Epithelial cell of esophagus (primary cell): ENCODE measurements around the gene CREM.

Experiments used
- DNase-seq: peaks from one replicate; pipeline ENCODE4 v3.0.0; 2010; ENCODE audit warnings: low read depth
- H3K4me3 ChIP-seq: 2 replicates; pipeline ENCODE4 v1.5.1; 2011; ENCODE audit warnings: mild to moderate bottlenecking, low read length, control low read depth
- TF ChIP-seq, protein P1 (sequence below): IDR thresholded peaks from 2 replicates; pipeline ENCODE4 v1.5.1; 2011; ENCODE audit warnings: low read depth, mild to moderate bottlenecking, low read length, control low read depth, inconsistent platforms; ENCODE audit not compliant: insufficient read depth; ENCODE audit errors: missing control alignments

The CREM gene

DNA sequence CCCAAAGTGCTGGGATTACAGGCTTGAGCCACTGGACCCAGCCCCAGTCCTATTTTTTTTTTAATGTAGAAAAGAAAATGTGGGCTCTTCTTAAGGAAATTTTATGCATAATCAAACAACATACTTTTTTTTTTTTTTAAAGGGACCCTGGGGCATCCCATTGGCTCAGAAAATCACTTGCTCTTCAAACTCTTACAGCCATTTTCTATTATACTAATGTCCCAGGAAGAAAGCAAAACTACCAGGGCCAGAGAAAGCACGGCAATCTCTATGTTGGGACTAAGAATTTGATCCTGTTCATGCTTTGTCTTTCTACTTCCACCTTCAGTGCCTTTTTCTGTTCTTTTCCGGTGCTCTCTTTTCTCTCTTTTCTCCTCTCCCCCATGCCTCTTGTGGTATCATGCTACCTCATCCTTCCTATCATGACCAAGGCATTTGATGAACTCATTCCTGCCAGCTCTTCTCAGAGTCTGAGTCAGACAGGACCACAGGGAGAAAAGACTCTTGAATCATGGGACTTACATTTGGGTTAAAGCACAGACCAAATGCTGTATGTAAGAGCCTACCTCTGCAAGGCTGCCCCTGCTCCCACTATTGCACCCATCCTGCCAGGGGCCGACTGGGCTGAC is 133.2 kb downstream of the CREM start:
- peak; percentile 93 for DNase-seq
- TF ChIP-seq, protein P1, sequence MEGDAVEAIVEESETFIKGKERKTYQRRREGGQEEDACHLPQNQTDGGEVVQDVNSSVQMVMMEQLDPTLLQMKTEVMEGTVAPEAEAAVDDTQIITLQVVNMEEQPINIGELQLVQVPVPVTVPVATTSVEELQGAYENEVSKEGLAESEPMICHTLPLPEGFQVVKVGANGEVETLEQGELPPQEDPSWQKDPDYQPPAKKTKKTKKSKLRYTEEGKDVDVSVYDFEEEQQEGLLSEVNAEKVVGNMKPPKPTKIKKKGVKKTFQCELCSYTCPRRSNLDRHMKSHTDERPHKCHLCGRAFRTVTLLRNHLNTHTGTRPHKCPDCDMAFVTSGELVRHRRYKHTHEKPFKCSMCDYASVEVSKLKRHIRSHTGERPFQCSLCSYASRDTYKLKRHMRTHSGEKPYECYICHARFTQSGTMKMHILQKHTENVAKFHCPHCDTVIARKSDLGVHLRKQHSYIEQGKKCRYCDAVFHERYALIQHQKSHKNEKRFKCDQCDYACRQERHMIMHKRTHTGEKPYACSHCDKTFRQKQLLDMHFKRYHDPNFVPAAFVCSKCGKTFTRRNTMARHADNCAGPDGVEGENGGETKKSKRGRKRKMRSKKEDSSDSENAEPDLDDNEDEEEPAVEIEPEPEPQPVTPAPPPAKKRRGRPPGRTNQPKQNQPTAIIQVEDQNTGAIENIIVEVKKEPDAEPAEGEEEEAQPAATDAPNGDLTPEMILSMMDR = no peak
- no peak overlapping the region for H3K4me3 ChIP-seq

DNA sequence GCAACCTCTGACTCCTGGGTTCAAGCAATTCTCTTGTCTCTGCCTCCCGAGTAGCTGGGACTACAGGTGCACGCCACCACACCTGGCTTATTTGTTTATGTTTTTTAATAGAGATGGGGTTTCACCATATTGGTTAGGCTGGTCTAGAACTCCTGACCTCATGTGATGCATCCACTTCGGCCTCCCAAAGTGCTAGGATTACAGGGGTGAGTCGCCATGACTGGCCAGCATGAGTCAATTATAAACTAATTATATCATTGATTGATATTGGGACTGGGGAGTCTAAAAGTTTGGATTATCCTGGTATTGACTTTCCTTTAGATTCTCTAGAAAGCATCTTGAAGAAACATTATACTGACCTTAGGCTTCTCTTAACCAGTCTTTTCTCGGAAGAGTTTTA is 135.8 kb downstream of the CREM start:
- TF ChIP-seq, protein P1 = no peak
- no peak overlapping the region for H3K4me3 ChIP-seq
- DNase-seq = peak; percentile 11
